Tibial nerve (tissue), 3 donors: ENCODE measurements around the gene EED.

ENCODE experiments used
- CTCF ChIP-seq, 5 experiments: fragments of 200-600 bp in 3 of 5; fragments of 450-650 bp in 2 of 5; sonication (generic) in 3 of 5; IDR thresholded peaks; one replicate each; pipeline ENCODE4 v1.5.1; 2016 to 2019; ENCODE audit warnings: antibody characterized with exemption in 5 of 5, mild to moderate bottlenecking in 3 of 5, moderate library complexity in 2 of 5
- POLR2A ChIP-seq, 2 donors: fragments of 450-650 bp; IDR thresholded peaks; one replicate each; pipeline ENCODE4 v1.6.1; 2017; ENCODE audit warnings: antibody characterized with exemption in 2 of 2, mild to moderate bottlenecking in 2 of 2, moderate library complexity in 2 of 2

GRCh38 chr11:86292912-86293616 lies 48.5 kb downstream of the EED start:
- no peak for TF ChIP-seq POLR2A (IDR thresholded peaks at IDR 0.05)
- TF ChIP-seq CTCF (IDR thresholded peaks at IDR 0.05) = no peak
